Measurements from ENCODE around the gene ADPRH.

The ADPRH gene

GRCh38 chr3:119579366-119580066, at the start of gene ADPRH:
Gene ADPRH (plus strand): TSS chr3:119579492. CDS start chr3:119582170, 2,678 bp downstream.
- in situ Hi-C loops (cut with MboI; ENCODE audit: low pct_unique_long_range_greater_than_20kb, low sequenced_read_pairs, unreplicated experiment), result no loop called here
- TF ChIP-seq CTCF (IDR thresholded peaks at IDR 0.05; ENCODE audit: extremely low read depth, insufficient read depth, missing control alignments), result no peak
- peak; percentile 81 for DNase-seq (ENCODE audit: low spot score)

GRCh38 chr3:119529883-119530282, 49.4 kb upstream of the ADPRH start:
- in situ Hi-C loops (cut with MboI; ENCODE audit: low pct_unique_long_range_greater_than_20kb, low sequenced_read_pairs, unreplicated experiment), result no loop called here
- no peak for DNase-seq (ENCODE audit: low spot score)
- no peak for TF ChIP-seq CTCF (IDR thresholded peaks at IDR 0.05; ENCODE audit: extremely low read depth, insufficient read depth, missing control alignments)

- in situ Hi-C loops (cut with MboI; ENCODE audit: low pct_unique_long_range_greater_than_20kb, low sequenced_read_pairs, unreplicated experiment), result no loop called here
- TF ChIP-seq CTCF (IDR thresholded peaks at IDR 0.05; ENCODE audit: extremely low read depth, insufficient read depth, missing control alignments), result no peak
- no peak for DNase-seq (ENCODE audit: low spot score)
Observed at GRCh38 chr3:119530456-119530855, 48.8 kb upstream of the ADPRH start.

GRCh38 chr3:119531151-119531550, 48.1 kb upstream of the ADPRH start:
- in situ Hi-C loops (cut with MboI; ENCODE audit: low pct_unique_long_range_greater_than_20kb, low sequenced_read_pairs, unreplicated experiment), result no loop called here
- no peak for DNase-seq (ENCODE audit: low spot score)
- no peak for TF ChIP-seq CTCF (IDR thresholded peaks at IDR 0.05; ENCODE audit: extremely low read depth, insufficient read depth, missing control alignments)

GRCh38 chr3:119534296-119534695, 45.0 kb upstream of the ADPRH start:
- no peak for TF ChIP-seq CTCF (IDR thresholded peaks at IDR 0.05; ENCODE audit: extremely low read depth, insufficient read depth, missing control alignments)
- in situ Hi-C loops (cut with MboI; ENCODE audit: low pct_unique_long_range_greater_than_20kb, low sequenced_read_pairs, unreplicated experiment), result no loop called here
- DNase-seq (ENCODE audit: low spot score), result no peak

GRCh38 chr3:119536757-119537156, 42.5 kb upstream of the ADPRH start:
- no peak for TF ChIP-seq CTCF (IDR thresholded peaks at IDR 0.05; ENCODE audit: extremely low read depth, insufficient read depth, missing control alignments)

More at GRCh38 chr3:119536757-119537156, 42.5 kb upstream of the ADPRH start:
- in situ Hi-C loops (cut with MboI; ENCODE audit: low pct_unique_long_range_greater_than_20kb, low sequenced_read_pairs, unreplicated experiment), result no loop called here
- DNase-seq (ENCODE audit: low spot score), result no peak
